HL-60 (cell line): ENCODE results near the gene LAMTOR2.

Experiments used
- DNase-seq, 2 experiments: peaks; one replicate each; pipeline ENCODE4 v3.0.0-alpha.2; 2010 to 2020; ENCODE audit warnings: low read depth in 1 of 2, low spot score in 1 of 2
- H3K27ac ChIP-seq: fragments of 250-450 bp; sonication (Bioruptor Pico); replicated peaks from 2 replicates; pipeline ENCODE4 v1.5.1; 2020; ENCODE audit warnings: mild to moderate bottlenecking, moderate library complexity
- H3K27me3 ChIP-seq: fragments of 250-450 bp; sonication (Bioruptor Pico); 2 replicates; pipeline ENCODE4 v1.5.1; 2021; ENCODE audit warnings: mild to moderate bottlenecking, moderate library complexity; ENCODE audit not compliant: insufficient read depth, poor library complexity, severe bottlenecking
- H3K4me3 ChIP-seq: replicated peaks from 2 replicates; pipeline ENCODE4 v1.5.1; 2011; ENCODE audit warnings: mild to moderate bottlenecking, control low read depth, low read length; ENCODE audit not compliant: insufficient read depth
- GABPA ChIP-seq: IDR thresholded peaks from 2 replicates; pipeline ENCODE4 v1.6.1; 2012; ENCODE audit warnings: low read depth
- POLR2AphosphoS5 ChIP-seq: IDR thresholded peaks from 2 replicates; pipeline ENCODE4 v1.6.1; 2012; ENCODE audit warnings: low read depth
- SPI1 ChIP-seq: IDR thresholded peaks from 2 replicates; pipeline ENCODE4 v1.6.1; 2012; ENCODE audit warnings: low read depth, mild to moderate bottlenecking, borderline replicate concordance
- TF ChIP-seq, protein P1 (sequence below): IDR thresholded peaks from one replicate; pipeline ENCODE4 v1.5.1; 2011; ENCODE audit warnings: low read length, control low read depth, inconsistent platforms; ENCODE audit not compliant: insufficient read depth
- TF ChIP-seq, protein P2 (sequence below): IDR thresholded peaks from 2 replicates; pipeline ENCODE4 v1.6.1; 2012; ENCODE audit warnings: low read depth; ENCODE audit not compliant: insufficient replicate concordance

Gene LAMTOR2

GRCh38 chr1:156021954-156022353 is 32.6 kb upstream of the LAMTOR2 start:
- no peak overlapping the region for H3K4me3 ChIP-seq
- DNase-seq, result no peak
- no peak overlapping the region for H3K27ac ChIP-seq
- H3K27me3 ChIP-seq, result no peaks in the 10 kb centered on the region
- TF ChIP-seq GABPA (no peak), SPI1 (no peak), POLR2AphosphoS5 (no peak)
- TF ChIP-seq, protein P1, sequence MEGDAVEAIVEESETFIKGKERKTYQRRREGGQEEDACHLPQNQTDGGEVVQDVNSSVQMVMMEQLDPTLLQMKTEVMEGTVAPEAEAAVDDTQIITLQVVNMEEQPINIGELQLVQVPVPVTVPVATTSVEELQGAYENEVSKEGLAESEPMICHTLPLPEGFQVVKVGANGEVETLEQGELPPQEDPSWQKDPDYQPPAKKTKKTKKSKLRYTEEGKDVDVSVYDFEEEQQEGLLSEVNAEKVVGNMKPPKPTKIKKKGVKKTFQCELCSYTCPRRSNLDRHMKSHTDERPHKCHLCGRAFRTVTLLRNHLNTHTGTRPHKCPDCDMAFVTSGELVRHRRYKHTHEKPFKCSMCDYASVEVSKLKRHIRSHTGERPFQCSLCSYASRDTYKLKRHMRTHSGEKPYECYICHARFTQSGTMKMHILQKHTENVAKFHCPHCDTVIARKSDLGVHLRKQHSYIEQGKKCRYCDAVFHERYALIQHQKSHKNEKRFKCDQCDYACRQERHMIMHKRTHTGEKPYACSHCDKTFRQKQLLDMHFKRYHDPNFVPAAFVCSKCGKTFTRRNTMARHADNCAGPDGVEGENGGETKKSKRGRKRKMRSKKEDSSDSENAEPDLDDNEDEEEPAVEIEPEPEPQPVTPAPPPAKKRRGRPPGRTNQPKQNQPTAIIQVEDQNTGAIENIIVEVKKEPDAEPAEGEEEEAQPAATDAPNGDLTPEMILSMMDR, result no peak
- TF ChIP-seq, protein P2, sequence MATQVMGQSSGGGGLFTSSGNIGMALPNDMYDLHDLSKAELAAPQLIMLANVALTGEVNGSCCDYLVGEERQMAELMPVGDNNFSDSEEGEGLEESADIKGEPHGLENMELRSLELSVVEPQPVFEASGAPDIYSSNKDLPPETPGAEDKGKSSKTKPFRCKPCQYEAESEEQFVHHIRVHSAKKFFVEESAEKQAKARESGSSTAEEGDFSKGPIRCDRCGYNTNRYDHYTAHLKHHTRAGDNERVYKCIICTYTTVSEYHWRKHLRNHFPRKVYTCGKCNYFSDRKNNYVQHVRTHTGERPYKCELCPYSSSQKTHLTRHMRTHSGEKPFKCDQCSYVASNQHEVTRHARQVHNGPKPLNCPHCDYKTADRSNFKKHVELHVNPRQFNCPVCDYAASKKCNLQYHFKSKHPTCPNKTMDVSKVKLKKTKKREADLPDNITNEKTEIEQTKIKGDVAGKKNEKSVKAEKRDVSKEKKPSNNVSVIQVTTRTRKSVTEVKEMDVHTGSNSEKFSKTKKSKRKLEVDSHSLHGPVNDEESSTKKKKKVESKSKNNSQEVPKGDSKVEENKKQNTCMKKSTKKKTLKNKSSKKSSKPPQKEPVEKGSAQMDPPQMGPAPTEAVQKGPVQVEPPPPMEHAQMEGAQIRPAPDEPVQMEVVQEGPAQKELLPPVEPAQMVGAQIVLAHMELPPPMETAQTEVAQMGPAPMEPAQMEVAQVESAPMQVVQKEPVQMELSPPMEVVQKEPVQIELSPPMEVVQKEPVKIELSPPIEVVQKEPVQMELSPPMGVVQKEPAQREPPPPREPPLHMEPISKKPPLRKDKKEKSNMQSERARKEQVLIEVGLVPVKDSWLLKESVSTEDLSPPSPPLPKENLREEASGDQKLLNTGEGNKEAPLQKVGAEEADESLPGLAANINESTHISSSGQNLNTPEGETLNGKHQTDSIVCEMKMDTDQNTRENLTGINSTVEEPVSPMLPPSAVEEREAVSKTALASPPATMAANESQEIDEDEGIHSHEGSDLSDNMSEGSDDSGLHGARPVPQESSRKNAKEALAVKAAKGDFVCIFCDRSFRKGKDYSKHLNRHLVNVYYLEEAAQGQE, result no peak

DNA sequence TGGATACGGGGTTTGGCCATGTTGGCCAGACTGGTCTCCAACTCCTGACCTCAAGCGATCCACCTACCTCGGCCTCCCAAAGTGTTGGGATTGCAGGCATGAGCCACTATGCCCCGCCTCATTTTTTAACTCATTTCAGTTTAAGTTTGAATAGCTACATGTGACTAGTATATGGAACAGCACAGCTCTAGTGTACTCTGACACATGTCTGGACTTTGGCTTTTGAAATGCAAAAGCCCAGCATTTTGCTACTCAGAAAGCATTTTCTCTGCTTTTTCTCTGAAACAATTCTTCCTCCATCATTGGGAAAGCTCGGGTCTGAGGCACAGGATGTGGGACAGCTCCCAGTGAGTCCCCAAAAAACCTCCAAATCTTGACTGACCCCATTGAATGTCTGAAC is 29.8 kb upstream of the LAMTOR2 start:
- Histone ChIP-seq H3K4me3 (no peak overlapping the region), H3K27ac (no peak overlapping the region), H3K27me3 (no peaks in the 10 kb centered on the region)
- TF ChIP-seq, protein P1, result no peak
- TF ChIP-seq, protein P2, result no peak
- DNase-seq, result no peak

DNA sequence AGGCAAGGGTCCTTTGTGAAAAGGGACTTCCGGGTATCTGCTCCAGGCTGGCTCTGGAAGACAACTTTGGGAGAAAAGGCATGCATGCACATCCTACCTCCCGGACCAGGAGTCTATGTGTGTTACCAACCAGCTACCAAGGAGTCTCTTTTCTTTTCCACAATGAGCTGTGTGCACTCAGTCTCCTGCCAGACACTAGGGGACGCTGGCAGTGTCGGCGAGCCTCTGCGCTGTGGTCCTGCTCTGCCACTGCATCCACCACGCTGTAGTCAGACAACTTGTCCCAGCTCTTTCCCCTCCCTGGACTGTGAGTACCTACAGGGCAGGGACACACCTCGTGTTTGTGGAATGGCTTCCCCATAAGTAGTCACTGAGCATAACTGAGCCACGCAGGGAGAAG is 28.7 kb upstream of the LAMTOR2 start:
- Histone ChIP-seq H3K27me3 (no peaks in the 10 kb centered on the region), H3K27ac (no peak overlapping the region), H3K4me3 (no peak overlapping the region)
- TF ChIP-seq POLR2AphosphoS5, result no peak
- TF ChIP-seq, protein P1, result peak; percentile 87
- DNase-seq, result peak in 1 of 2 experiments; percentile 36

DNA sequence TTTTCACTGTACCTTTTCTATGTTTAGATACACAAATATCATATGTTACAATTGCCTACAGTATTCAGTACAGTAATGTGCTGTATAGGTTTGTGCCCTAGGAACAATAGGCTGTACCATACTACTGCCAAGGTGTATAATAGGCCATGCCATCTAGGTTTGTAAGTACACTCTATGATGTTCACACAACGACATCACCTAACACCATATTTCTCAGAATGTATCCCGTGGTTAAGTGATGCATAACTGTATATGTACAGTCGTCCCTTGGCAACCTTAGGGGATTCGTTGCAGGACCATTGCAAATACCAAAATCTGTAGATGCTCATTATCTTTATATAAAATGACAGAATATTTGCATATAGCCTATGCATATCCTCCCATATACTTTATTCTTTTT is 28.0 kb upstream of the LAMTOR2 start:
- Histone ChIP-seq H3K27me3 (no peaks in the 10 kb centered on the region), H3K4me3 (no peak overlapping the region), H3K27ac (no peak overlapping the region)
- no peak for TF ChIP-seq POLR2AphosphoS5
- TF ChIP-seq, protein P1, result no peak
- TF ChIP-seq SPI1, result no peak
- TF ChIP-seq, protein P2, result no peak
- TF ChIP-seq GABPA, result no peak
- no peak for DNase-seq
